ENCODE measurements around the gene CADM1.

DNA sequence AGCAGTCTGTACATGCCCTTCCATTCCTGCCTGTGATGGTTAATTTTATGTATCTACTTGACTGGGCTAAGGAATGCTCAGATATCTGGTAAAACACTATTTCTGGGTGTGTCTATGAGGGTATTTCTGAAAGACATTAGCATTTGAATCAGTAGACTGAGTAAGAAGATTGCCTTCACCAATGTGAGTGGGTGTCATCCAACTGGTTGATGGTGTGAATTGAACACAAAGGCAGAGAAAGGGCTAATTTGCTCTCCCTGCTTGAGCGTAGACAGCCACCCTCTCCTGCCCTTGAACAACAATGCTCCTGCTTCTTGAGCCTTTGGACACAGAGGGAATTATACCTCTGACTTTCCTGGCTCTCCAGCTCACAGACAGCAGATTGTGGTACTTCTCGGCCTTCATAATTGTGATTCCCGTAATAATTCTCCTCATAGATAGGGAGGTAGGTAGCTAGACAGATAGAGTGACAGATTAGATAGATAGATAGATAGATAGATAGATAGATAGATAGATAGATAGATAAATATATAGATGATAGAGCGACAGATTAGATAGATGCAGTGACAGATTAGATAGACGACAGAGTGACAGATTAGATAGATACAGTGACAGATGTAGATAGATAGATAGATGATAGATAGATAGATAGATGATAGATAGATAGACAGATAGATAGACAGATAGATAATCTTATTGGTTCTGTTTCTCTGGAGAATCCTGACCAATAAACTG lies 370.6 kb downstream of the CADM1 start:
- no peak for TF ChIP-seq EZH2 (IDR thresholded peaks at IDR 0.05; ENCODE audit: low read length, unreplicated experiment)
- TF ChIP-seq, protein P1, sequence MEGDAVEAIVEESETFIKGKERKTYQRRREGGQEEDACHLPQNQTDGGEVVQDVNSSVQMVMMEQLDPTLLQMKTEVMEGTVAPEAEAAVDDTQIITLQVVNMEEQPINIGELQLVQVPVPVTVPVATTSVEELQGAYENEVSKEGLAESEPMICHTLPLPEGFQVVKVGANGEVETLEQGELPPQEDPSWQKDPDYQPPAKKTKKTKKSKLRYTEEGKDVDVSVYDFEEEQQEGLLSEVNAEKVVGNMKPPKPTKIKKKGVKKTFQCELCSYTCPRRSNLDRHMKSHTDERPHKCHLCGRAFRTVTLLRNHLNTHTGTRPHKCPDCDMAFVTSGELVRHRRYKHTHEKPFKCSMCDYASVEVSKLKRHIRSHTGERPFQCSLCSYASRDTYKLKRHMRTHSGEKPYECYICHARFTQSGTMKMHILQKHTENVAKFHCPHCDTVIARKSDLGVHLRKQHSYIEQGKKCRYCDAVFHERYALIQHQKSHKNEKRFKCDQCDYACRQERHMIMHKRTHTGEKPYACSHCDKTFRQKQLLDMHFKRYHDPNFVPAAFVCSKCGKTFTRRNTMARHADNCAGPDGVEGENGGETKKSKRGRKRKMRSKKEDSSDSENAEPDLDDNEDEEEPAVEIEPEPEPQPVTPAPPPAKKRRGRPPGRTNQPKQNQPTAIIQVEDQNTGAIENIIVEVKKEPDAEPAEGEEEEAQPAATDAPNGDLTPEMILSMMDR (conservative IDR thresholded peaks at IDR 0.05; ENCODE audit: low read depth, low read length) = no peak
- no peak for TF ChIP-seq EZH2phosphoT487 (IDR thresholded peaks at IDR 0.05; ENCODE audit: borderline replicate concordance, low read length)
